ENCODE data around the gene PDE9A. TPM values are rescaled to one million over a fixed set of nuclear protein-coding genes. Genes with fewer than 3 reads are reported as not detected.

The PDE9A gene
- total and polyA plus RNA-seq, 2 donors (not counting 1 experiment from before 2014, with no cell fraction given): 0.34 to 5.8 TPM

DNA sequence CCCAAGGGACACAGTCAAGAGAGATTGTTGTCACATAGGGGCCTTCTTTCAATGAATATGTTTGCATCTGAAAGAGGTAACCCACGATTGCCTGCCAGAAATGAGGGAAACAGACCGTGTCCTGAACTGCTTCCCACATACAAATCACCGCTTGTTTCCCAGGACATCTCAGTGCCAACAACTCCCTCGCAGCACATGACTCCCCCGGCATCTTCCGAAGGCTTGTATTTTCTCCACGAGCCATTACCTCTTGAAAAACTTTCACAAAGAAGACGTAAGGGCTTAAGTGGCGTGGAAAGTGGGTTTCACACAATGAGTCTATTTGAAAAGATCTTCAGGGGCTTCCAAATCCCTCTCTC is 31.6 kb upstream of the PDE9A start:
- H3K9me3 ChIP-seq (ENCODE audit: control extremely low read depth in 1 of 3, control insufficient read depth in 2 of 3, insufficient read depth in 1 of 3, low read length in 2 of 3): no peaks in the 10 kb centered on the region
- H3K4me3 ChIP-seq (ENCODE audit: control extremely low read depth in 1 of 5, extremely low read depth in 1 of 5, insufficient read depth in 1 of 5, low read depth in 2 of 5, low read length in 4 of 5): no peak overlapping the region
- H3K36me3 ChIP-seq (replicated peaks in 1 of 2; ENCODE audit: control extremely low read depth in 1 of 2, control insufficient read depth in 1 of 2, extremely low read depth in 1 of 2, insufficient read depth in 2 of 2, low read length in 1 of 2): no peaks in the 10 kb centered on the region
- H3K4me2 ChIP-seq (replicated peaks; ENCODE audit: low read depth, low read length, poor library complexity, severe bottlenecking): no peak overlapping the region
- intact Hi-C loops (cut with micrococcal nuclease): no loop called here
- no peak overlapping the region for H3K9ac ChIP-seq (ENCODE audit: low read length)
- H4K20me1 ChIP-seq (ENCODE audit: control insufficient read depth, insufficient read depth, low read length, poor library complexity, severe bottlenecking): no peaks in the 10 kb centered on the region
- POLR2A ChIA-PET: no interaction called here
- H3K4me3 Mint-ChIP-seq: no peak overlapping the region
- no peak overlapping the region for H3K27ac Mint-ChIP-seq
- ATAC-seq (ENCODE audit: low read depth) (no peak), DNase-seq (no peak)
- CTCF ChIA-PET: no interaction called here
- peaks cover under 1 to 5% of the 10 kb centered on the region in 2 donors for H3K4me1 ChIP-seq (ENCODE audit: control insufficient read depth in 2 of 2, insufficient read depth in 2 of 2, low read length in 2 of 2)
- H3K27ac ChIP-seq (ENCODE audit: low read length in 2 of 2): no peak overlapping the region
- H2AFZ ChIP-seq (ENCODE audit: insufficient read depth, low read depth, low read length, poor library complexity, severe bottlenecking): no peak overlapping the region
- no peaks in the 10 kb centered on the region for H3K79me2 ChIP-seq (ENCODE audit: control insufficient read depth, insufficient read depth, low read length)
- H3K9me3 Mint-ChIP-seq (ENCODE audit: insufficient read depth): no peaks in the 10 kb centered on the region
- peaks cover 57% of the 10 kb centered on the region for H3K27me3 Mint-ChIP-seq
- peaks cover 0 to 24% (median 5%) of the 10 kb centered on the region in 4 experiments for H3K27me3 ChIP-seq (replicated peaks in 1 of 4; ENCODE audit: control extremely low read depth in 1 of 4, control insufficient read depth in 3 of 4, insufficient read depth in 4 of 4, low read length in 3 of 4)
- TF ChIP-seq, protein P1, sequence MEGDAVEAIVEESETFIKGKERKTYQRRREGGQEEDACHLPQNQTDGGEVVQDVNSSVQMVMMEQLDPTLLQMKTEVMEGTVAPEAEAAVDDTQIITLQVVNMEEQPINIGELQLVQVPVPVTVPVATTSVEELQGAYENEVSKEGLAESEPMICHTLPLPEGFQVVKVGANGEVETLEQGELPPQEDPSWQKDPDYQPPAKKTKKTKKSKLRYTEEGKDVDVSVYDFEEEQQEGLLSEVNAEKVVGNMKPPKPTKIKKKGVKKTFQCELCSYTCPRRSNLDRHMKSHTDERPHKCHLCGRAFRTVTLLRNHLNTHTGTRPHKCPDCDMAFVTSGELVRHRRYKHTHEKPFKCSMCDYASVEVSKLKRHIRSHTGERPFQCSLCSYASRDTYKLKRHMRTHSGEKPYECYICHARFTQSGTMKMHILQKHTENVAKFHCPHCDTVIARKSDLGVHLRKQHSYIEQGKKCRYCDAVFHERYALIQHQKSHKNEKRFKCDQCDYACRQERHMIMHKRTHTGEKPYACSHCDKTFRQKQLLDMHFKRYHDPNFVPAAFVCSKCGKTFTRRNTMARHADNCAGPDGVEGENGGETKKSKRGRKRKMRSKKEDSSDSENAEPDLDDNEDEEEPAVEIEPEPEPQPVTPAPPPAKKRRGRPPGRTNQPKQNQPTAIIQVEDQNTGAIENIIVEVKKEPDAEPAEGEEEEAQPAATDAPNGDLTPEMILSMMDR (IDR thresholded peaks at IDR 0.05): no peak
- no peak for TF ChIP-seq EZH2 (IDR thresholded peaks at IDR 0.05; ENCODE audit: borderline replicate concordance, insufficient read depth, low read depth, low read length, poor library complexity, severe bottlenecking)
- H3K4me1 Mint-ChIP-seq: no peaks in the 10 kb centered on the region
- 83% methylated on average over 9 of the region's 9 CpGs for WGBS (ENCODE audit: insufficient coverage)

DNA sequence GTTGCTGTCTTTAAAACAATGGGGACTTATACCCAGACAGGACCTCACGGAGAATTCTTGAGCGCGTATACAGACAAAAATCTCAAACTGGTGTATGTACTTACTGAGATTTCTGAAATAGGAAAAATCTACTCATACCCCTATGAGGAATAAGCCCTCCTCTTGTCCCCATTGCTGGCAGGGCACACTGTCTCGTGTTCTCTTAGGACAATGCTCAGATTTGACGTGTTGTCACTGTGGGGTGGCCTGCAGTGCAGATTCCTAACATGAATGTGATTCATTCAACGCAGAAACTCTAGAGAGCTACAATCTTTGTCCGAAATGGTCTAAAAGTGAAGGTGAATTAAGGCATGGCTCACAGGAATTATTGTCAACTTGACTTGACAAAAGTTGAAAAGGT is 31.1 kb upstream of the PDE9A start:
- Histone ChIP-seq H2AFZ (ENCODE audit: insufficient read depth, low read depth, low read length, poor library complexity, severe bottlenecking) (no peak overlapping the region), H3K4me1 (ENCODE audit: control insufficient read depth in 2 of 2, insufficient read depth in 2 of 2, low read length in 2 of 2) (peaks cover 0 to 3% of the 10 kb centered on the region in 2 donors), H3K36me3 (replicated peaks in 1 of 2; ENCODE audit: control extremely low read depth in 1 of 2, control insufficient read depth in 1 of 2, extremely low read depth in 1 of 2, insufficient read depth in 2 of 2, low read length in 1 of 2) (no peaks in the 10 kb centered on the region), H3K27ac (ENCODE audit: low read length in 2 of 2) (no peak overlapping the region), H3K9me3 (ENCODE audit: control extremely low read depth in 1 of 3, control insufficient read depth in 2 of 3, insufficient read depth in 1 of 3, low read length in 2 of 3) (no peaks in the 10 kb centered on the region), H3K27me3 (replicated peaks in 1 of 4; ENCODE audit: control extremely low read depth in 1 of 4, control insufficient read depth in 3 of 4, insufficient read depth in 4 of 4, low read length in 3 of 4) (peaks cover 0 to 19% (median 4%) of the 10 kb centered on the region in 4 experiments), H4K20me1 (ENCODE audit: control insufficient read depth, insufficient read depth, low read length, poor library complexity, severe bottlenecking) (no peaks in the 10 kb centered on the region), H3K9ac (ENCODE audit: low read length) (no peak overlapping the region), H3K79me2 (ENCODE audit: control insufficient read depth, insufficient read depth, low read length) (no peaks in the 10 kb centered on the region), H3K4me3 (ENCODE audit: control extremely low read depth in 1 of 5, extremely low read depth in 1 of 5, insufficient read depth in 1 of 5, low read depth in 2 of 5, low read length in 4 of 5) (no peak overlapping the region), H3K4me2 (replicated peaks; ENCODE audit: low read depth, low read length, poor library complexity, severe bottlenecking) (no peak overlapping the region)
- ATAC-seq (ENCODE audit: low read depth): no peak
- Mint-ChIP-seq H3K9me3 (ENCODE audit: insufficient read depth) (no peaks in the 10 kb centered on the region), H3K4me3 (no peak overlapping the region), H3K27me3 (peaks cover 61% of the 10 kb centered on the region), H3K27ac (no peak overlapping the region), H3K4me1 (no peaks in the 10 kb centered on the region)
- TF ChIP-seq, protein P1 (IDR thresholded peaks at IDR 0.05): no peak
- TF ChIP-seq EZH2 (IDR thresholded peaks at IDR 0.05; ENCODE audit: borderline replicate concordance, insufficient read depth, low read depth, low read length, poor library complexity, severe bottlenecking): no peak
- DNase-seq: no peak
- CTCF ChIA-PET: no interaction called here
- 95% methylated on average over 4 of the region's 7 CpGs for WGBS (ENCODE audit: insufficient coverage)
- intact Hi-C loops (cut with micrococcal nuclease): no loop called here
- POLR2A ChIA-PET: no interaction called here
